Astrocyte (in vitro differentiated cells and primary cell): Measurements from ENCODE around the gene DNPEP.

Source experiments
- CTCF ChIP-seq: IDR thresholded peaks from 2 replicates; pipeline ENCODE4 v1.5.1; 2011; ENCODE audit warnings: low read depth, mild to moderate bottlenecking, inconsistent platforms, low read length, moderate library complexity; ENCODE audit not compliant: insufficient read depth
- EZH2 ChIP-seq: IDR thresholded peaks from 2 replicates; pipeline ENCODE4 v1.6.1; 2012; ENCODE audit warnings: mild to moderate bottlenecking, low read length, inconsistent platforms; ENCODE audit not compliant: insufficient read depth

GRCh38 chr2:219437141-219437540, 49.4 kb upstream of the DNPEP start:
- TF ChIP-seq CTCF: no peak
- no peak for TF ChIP-seq EZH2
